Stimulated activated CD4-positive, alpha-beta T cell treated with anti-CD3 and anti-CD28 coated beads, Interleukin-4, amount 100 ng/mL, for 4 hours (primary cell): ENCODE data around the gene MT1E.
A peak's percentile ranks its signal among the peaks of the same experiment; 100 is the strongest.

ENCODE experiments used
- DNase-seq, 2 experiments: peaks; one replicate each; pipeline ENCODE4 v3.0.0-alpha.2; 2020

MT1E gene

GRCh38 chr16:56628486-56629350, 3.1 kb downstream of the MT1E start:
- DNase-seq, result no peak

GRCh38 chr16:56629531-56629930, 4.0 kb downstream of the MT1E start:
- DNase-seq, result no peak

- no peak for DNase-seq
These were observed 4.6 kb downstream of the MT1E start for GRCh38 chr16:56630134-56630533.

- DNase-seq, result no peak
These were observed 5.6 kb downstream of the MT1E start for GRCh38 chr16:56631197-56631596.

GRCh38 chr16:56631832-56632155, 6.2 kb downstream of the MT1E start:
- no peak for DNase-seq

GRCh38 chr16:56632156-56632847, 6.7 kb downstream of the MT1E start, which contains the start of gene MT1M:
Gene MT1M (plus strand): TSS chr16:56632659. CDS start chr16:56632732, 73 bp downstream.
- DNase-seq, result no peak

- no peak for DNase-seq
These were observed 7.3 kb downstream of the MT1E start for GRCh38 chr16:56632848-56633365.

- DNase-seq, result no peak
These were observed 8.0 kb downstream of the MT1E start for GRCh38 chr16:56633535-56633934.

GRCh38 chr16:56634715-56635440, 9.3 kb downstream of the MT1E start:
- DNase-seq, result no peak

- DNase-seq, result no peak
These were observed 9.9 kb downstream of the MT1E start for GRCh38 chr16:56635441-56635967.

GRCh38 chr16:56636616-56637413, 11.2 kb downstream of the MT1E start:
- DNase-seq, result no peak

- no peak for DNase-seq
These were observed 12.5 kb downstream of the MT1E start, which contains the start of gene MT1A for GRCh38 chr16:56637814-56638750. Gene MT1A (plus strand): TSS chr16:56638666. CDS start chr16:56638739, 73 bp downstream.

- no peak for DNase-seq
These were observed 13.5 kb downstream of the MT1E start for GRCh38 chr16:56639045-56639444.

GRCh38 chr16:56640076-56640475, 14.5 kb downstream of the MT1E start:
- no peak for DNase-seq

- DNase-seq, result no peak
These were observed 15.6 kb downstream of the MT1E start for GRCh38 chr16:56641166-56641565.

GRCh38 chr16:56643080-56643778, 17.6 kb downstream of the MT1E start:
- peak; percentile 68 to 71 for DNase-seq

GRCh38 chr16:56643833-56644232, 18.3 kb downstream of the MT1E start:
- no peak for DNase-seq

- DNase-seq, result no peak
These were observed 19.7 kb downstream of the MT1E start for GRCh38 chr16:56645311-56645710.

GRCh38 chr16:56645838-56646237, 20.3 kb downstream of the MT1E start:
- no peak for DNase-seq
